GM23248 (cell line): ENCODE results near the gene CMTM7.

Source experiments
- EZH2 ChIP-seq: fragments of 200-600 bp; sonication (generic); IDR thresholded peaks from 2 replicates; pipeline ENCODE4 v1.6.1; 2018; ENCODE audit warnings: antibody characterized with exemption, mild to moderate bottlenecking; ENCODE audit not compliant: insufficient read depth, poor library complexity, severe bottlenecking
- EZH2phosphoT487 ChIP-seq: fragments of 200-600 bp; sonication (generic); IDR thresholded peaks from 2 replicates; pipeline ENCODE4 v1.6.1; 2018; ENCODE audit warnings: antibody characterized with exemption, moderate library complexity, mild to moderate bottlenecking, low read depth; ENCODE audit not compliant: insufficient read depth

DNA sequence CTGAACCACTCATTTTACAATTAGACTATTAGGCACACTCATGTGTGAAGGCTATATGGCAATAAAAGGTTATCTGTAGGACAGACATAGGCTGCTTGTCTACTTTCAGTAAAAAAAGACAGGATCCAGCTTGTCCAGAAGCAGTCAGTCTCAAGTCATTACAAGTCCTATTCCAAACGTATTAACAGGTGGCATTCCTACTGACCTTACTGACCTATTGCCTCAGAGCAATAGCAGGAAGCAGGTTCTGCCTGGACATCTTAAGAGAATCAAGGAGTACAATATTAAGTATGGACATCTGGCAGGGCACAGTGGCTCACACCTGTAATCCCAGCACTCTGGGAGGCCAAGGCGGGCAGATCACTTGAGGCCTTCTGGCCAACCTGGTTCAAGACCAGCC is 104.0 kb downstream of the CMTM7 start:
- TF ChIP-seq EZH2 (no peak), EZH2phosphoT487 (no peak)
